ENCODE measurements around the gene KCNH3.

The KCNH3 gene

GRCh38 chr12:49554266-49554665 lies 15.4 kb downstream of the KCNH3 start:
- Histone ChIP-seq H3K4me3 (no peak overlapping the region), H3K4me1 (no peaks in the 10 kb centered on the region), H3K9me3 (no peaks in the 10 kb centered on the region), H3K36me3 (replicated peaks) (peaks cover 29% of the 10 kb centered on the region), H3K27me3 (ENCODE audit: low read depth) (0 out of 2 replicates have a peak, but pooled peaks cover 2% of the 10 kb centered on the region)
- DNase-seq (ENCODE audit: low spot score in 2 of 2), result no peak
- in situ Hi-C loops (cut with MboI; ENCODE audit: low sequenced_read_pairs), result no loop called here

DNA sequence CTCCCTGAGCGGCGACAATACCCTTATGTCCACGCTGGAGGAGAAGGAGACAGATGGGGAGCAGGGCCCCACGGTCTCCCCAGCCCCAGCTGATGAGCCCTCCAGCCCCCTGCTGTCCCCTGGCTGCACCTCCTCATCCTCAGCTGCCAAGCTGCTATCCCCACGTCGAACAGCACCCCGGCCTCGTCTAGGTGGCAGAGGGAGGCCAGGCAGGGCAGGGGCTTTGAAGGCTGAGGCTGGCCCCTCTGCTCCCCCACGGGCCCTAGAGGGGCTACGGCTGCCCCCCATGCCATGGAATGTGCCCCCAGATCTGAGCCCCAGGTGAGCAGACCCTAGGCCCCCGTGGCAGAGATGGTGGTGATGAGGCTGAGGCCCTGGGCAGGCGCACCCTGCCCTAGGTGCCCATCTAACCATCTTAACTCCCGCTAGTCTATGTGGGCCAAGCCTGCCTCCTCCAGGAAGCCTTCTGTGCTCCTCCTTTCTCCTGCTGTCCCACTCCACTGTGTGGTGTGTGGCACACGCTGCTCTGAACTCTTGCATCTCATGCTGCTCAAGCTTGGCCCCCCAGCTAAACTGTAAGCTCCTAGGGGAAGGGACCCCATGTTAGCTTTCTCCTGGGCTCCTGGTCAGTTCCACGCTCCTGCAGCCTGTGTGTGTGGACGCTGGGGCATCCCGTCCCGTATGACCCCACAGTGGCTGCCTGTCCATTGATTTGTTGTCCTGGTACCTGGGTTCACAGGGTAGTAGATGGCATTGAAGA lies 17.0 kb downstream of the KCNH3 start:
- H3K4me1 ChIP-seq, result no peaks in the 10 kb centered on the region
- H3K36me3 ChIP-seq (replicated peaks), result peaks cover 45% of the 10 kb centered on the region
- H3K27me3 ChIP-seq (ENCODE audit: low read depth), result 0 out of 2 replicates have a peak, but pooled peaks cover 2% of the 10 kb centered on the region
- no peak for DNase-seq (ENCODE audit: low spot score in 2 of 2)
- H3K9me3 ChIP-seq, result no peaks in the 10 kb centered on the region
- no peak overlapping the region for H3K4me3 ChIP-seq
- in situ Hi-C loops (cut with MboI; ENCODE audit: low sequenced_read_pairs), result no loop called here

- Histone ChIP-seq H3K9me3 (no peaks in the 10 kb centered on the region), H3K4me1 (no peaks in the 10 kb centered on the region), H3K36me3 (replicated peaks) (peaks cover 51% of the 10 kb centered on the region), H3K4me3 (no peak overlapping the region), H3K27me3 (ENCODE audit: low read depth) (0 out of 2 replicates have a peak, but pooled peaks cover 2% of the 10 kb centered on the region)
- DNase-seq (ENCODE audit: low spot score in 2 of 2), result no peak
- in situ Hi-C loops (cut with MboI; ENCODE audit: low sequenced_read_pairs), result no loop called here
These were observed 17.8 kb downstream of the KCNH3 start for GRCh38 chr12:49556391-49557186.

GRCh38 chr12:49557187-49557916 lies 18.5 kb downstream of the KCNH3 start:
- no peak for DNase-seq (ENCODE audit: low spot score in 2 of 2)
- in situ Hi-C loops (cut with MboI; ENCODE audit: low sequenced_read_pairs), result no loop called here
- no peaks in the 10 kb centered on the region for H3K9me3 ChIP-seq
- no peaks in the 10 kb centered on the region for H3K4me1 ChIP-seq
- H3K4me3 ChIP-seq, result no peak overlapping the region
- peaks cover 59% of the 10 kb centered on the region for H3K36me3 ChIP-seq (replicated peaks)
- no peaks in the 10 kb centered on the region for H3K27me3 ChIP-seq (ENCODE audit: low read depth)

GRCh38 chr12:49557917-49558215 lies 19.0 kb downstream of the KCNH3 start:
- no peaks in the 10 kb centered on the region for H3K4me1 ChIP-seq
- no peak for DNase-seq (ENCODE audit: low spot score in 2 of 2)
- no peaks in the 10 kb centered on the region for H3K9me3 ChIP-seq
- in situ Hi-C loops (cut with MboI; ENCODE audit: low sequenced_read_pairs), result no loop called here
- H3K27me3 ChIP-seq (ENCODE audit: low read depth), result no peaks in the 10 kb centered on the region
- no peak overlapping the region for H3K4me3 ChIP-seq
- H3K36me3 ChIP-seq (replicated peaks), result peaks cover 64% of the 10 kb centered on the region

GRCh38 chr12:49558526-49558925 lies 19.7 kb downstream of the KCNH3 start:
- no peaks in the 10 kb centered on the region for H3K9me3 ChIP-seq
- no peaks in the 10 kb centered on the region for H3K4me1 ChIP-seq
- H3K36me3 ChIP-seq (replicated peaks), result peaks cover 70% of the 10 kb centered on the region
- no peak overlapping the region for H3K4me3 ChIP-seq
- DNase-seq (ENCODE audit: low spot score in 2 of 2), result no peak
- in situ Hi-C loops (cut with MboI; ENCODE audit: low sequenced_read_pairs), result no loop called here
- H3K27me3 ChIP-seq (ENCODE audit: low read depth), result no peaks in the 10 kb centered on the region

GRCh38 chr12:49559011-49559675 lies 20.3 kb downstream of the KCNH3 start:
- H3K9me3 ChIP-seq, result no peaks in the 10 kb centered on the region
- no peak overlapping the region for H3K4me3 ChIP-seq
- peaks cover 76% of the 10 kb centered on the region for H3K36me3 ChIP-seq (replicated peaks)
- in situ Hi-C loops (cut with MboI; ENCODE audit: low sequenced_read_pairs), result no loop called here
- no peak for DNase-seq (ENCODE audit: low spot score in 2 of 2)
- H3K4me1 ChIP-seq, result no peaks in the 10 kb centered on the region
- H3K27me3 ChIP-seq (ENCODE audit: low read depth), result no peaks in the 10 kb centered on the region

GRCh38 chr12:49560695-49561094 lies 21.9 kb downstream of the KCNH3 start:
- Histone ChIP-seq H3K4me3 (no peak overlapping the region), H3K4me1 (no peaks in the 10 kb centered on the region), H3K9me3 (no peaks in the 10 kb centered on the region), H3K36me3 (replicated peaks) (peaks cover 90% of the 10 kb centered on the region), H3K27me3 (ENCODE audit: low read depth) (no peaks in the 10 kb centered on the region)
- DNase-seq (ENCODE audit: low spot score in 2 of 2), result no peak
- in situ Hi-C loops (cut with MboI; ENCODE audit: low sequenced_read_pairs), result no loop called here

- H3K4me1 ChIP-seq, result no peaks in the 10 kb centered on the region
- no peaks in the 10 kb centered on the region for H3K27me3 ChIP-seq (ENCODE audit: low read depth)
- H3K4me3 ChIP-seq, result no peak overlapping the region
- no peaks in the 10 kb centered on the region for H3K9me3 ChIP-seq
- peaks cover 82% of the 10 kb centered on the region for H3K36me3 ChIP-seq (replicated peaks)
- in situ Hi-C loops (cut with MboI; ENCODE audit: low sequenced_read_pairs), result no loop called here
- DNase-seq (ENCODE audit: low spot score in 2 of 2), result no peak
These were observed 23.4 kb downstream of the KCNH3 start for GRCh38 chr12:49562233-49562632.

GRCh38 chr12:49562831-49563230 lies 24.0 kb downstream of the KCNH3 start:
- Histone ChIP-seq H3K27me3 (ENCODE audit: low read depth) (no peaks in the 10 kb centered on the region), H3K9me3 (no peaks in the 10 kb centered on the region), H3K4me3 (no peak overlapping the region), H3K4me1 (no peaks in the 10 kb centered on the region), H3K36me3 (replicated peaks) (peaks cover 76% of the 10 kb centered on the region)
- no peak for DNase-seq (ENCODE audit: low spot score in 2 of 2)
- in situ Hi-C loops (cut with MboI; ENCODE audit: low sequenced_read_pairs), result no loop called here

- Histone ChIP-seq H3K36me3 (replicated peaks) (peaks cover 65% of the 10 kb centered on the region), H3K4me1 (no peaks in the 10 kb centered on the region)
- no peak for DNase-seq (ENCODE audit: low spot score in 2 of 2)
These were observed 25.3 kb downstream of the KCNH3 start for GRCh38 chr12:49563951-49564685.

DNA sequence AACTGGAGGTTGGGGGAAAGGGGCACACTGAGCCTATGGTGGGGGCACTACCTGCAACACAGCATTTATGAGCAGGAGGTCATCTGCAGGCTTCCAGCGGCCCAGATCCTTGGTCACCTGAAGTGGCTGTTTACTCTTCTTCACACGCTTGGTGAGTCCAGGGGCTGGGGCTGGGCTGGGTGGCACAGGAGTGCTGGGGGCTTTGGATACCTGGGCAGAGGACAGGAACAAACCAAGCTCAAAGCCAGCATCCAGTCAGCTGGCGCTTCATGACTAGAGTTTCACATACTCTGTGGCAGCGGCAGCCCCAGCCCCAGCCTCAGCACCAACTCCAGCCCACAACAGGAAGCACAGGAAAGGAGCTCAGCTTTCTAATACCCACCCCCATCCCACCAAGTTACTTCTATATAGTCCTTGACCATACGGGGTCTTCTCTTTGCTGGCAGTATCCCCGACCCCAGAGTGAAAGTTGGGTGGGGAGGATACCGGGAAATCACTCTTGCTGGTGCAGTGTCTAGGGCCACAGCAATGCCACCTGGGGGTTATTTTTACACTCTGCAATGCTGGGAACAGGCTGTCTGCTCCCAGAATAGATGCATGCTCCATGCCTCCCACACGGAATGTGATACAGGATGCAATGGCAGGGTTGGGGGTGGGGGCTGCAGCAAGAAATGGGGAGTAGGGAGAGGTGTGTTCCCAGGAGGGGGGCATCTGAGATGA lies 26.0 kb downstream of the KCNH3 start:
- Histone ChIP-seq H3K36me3 (replicated peaks) (peaks cover 57% of the 10 kb centered on the region), H3K27me3 (ENCODE audit: low read depth) (no peaks in the 10 kb centered on the region), H3K4me1 (no peaks in the 10 kb centered on the region; the same call in 1 of the 2 replicates), H3K4me3 (no peak overlapping the region), H3K9me3 (no peaks in the 10 kb centered on the region)
- no peak for DNase-seq (ENCODE audit: low spot score in 2 of 2)
- in situ Hi-C loops (cut with MboI; ENCODE audit: low sequenced_read_pairs), result no loop called here

More at GRCh38 chr12:49563951-49564685, 25.3 kb downstream of the KCNH3 start:
- Histone ChIP-seq H3K4me3 (no peak overlapping the region), H3K9me3 (no peaks in the 10 kb centered on the region), H3K27me3 (ENCODE audit: low read depth) (no peaks in the 10 kb centered on the region)
- in situ Hi-C loops (cut with MboI; ENCODE audit: low sequenced_read_pairs), result no loop called here

Measured in HAP-1 (cell line).